Suppressor macrophage treated with lipopolysaccharide for 1 hour (primary cell): ENCODE data around the gene P2RX1.

Source experiments
- DNase-seq, 3 donors: peaks; one replicate each; pipeline ENCODE4 v3.0.0-alpha.2; 2020 to 2022

Gene P2RX1

DNA sequence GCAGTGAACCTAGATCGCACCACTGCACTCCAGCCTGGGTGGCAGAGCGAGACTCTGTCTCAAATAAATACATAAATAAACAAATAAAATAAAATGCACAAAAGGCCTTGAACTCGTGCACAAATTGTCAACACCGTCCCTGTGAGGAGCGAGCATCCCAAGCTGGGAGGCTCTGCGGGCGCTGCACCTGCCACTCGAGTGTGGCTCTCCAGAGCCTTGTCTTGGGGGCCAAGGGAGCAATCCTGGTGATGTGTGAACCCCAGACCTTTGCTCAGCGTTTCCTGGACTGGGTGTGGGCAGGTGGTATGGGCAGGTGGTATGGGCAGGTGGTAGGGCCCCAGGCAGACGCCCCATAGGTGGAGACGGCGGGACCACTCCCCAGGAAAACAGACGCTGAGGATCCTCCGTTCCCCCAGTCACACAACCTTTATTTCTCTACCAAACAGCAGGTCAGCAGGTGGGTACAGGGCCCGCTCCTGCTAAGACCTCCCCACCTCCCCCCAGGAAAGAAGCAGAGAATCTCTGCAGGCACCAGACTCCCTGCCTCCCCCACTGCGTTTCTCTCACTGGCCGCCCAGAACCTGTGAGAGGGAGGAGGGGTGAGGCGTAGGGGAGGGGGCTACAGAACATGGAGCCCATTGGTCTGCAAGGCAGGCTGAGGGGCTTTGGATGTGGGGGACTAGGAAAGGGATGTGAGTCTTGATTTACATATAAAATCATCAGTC is 7.4 kb upstream of the P2RX1 start:
- DNase-seq: no peak

DNA sequence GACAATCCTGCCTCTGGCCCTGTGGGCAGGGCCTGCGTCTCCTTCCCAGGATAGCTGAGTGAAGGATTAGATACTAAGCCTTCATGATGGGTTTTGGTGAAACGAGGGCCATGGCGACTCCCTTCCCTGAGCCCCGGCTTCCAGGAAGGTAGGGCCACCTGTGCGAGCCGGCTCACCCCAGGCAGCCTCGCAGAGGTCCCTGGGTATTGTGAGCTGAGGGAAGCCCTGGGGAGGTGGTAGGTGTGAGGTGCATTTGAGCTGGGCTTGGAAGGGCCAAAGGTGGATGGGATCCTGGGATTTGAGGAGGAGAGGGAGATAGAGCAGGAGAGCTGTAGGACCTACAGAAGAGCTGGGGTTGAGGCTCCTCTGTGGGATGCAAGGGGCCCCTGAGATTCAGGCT is 6.5 kb upstream of the P2RX1 start:
- no peak for DNase-seq

DNA sequence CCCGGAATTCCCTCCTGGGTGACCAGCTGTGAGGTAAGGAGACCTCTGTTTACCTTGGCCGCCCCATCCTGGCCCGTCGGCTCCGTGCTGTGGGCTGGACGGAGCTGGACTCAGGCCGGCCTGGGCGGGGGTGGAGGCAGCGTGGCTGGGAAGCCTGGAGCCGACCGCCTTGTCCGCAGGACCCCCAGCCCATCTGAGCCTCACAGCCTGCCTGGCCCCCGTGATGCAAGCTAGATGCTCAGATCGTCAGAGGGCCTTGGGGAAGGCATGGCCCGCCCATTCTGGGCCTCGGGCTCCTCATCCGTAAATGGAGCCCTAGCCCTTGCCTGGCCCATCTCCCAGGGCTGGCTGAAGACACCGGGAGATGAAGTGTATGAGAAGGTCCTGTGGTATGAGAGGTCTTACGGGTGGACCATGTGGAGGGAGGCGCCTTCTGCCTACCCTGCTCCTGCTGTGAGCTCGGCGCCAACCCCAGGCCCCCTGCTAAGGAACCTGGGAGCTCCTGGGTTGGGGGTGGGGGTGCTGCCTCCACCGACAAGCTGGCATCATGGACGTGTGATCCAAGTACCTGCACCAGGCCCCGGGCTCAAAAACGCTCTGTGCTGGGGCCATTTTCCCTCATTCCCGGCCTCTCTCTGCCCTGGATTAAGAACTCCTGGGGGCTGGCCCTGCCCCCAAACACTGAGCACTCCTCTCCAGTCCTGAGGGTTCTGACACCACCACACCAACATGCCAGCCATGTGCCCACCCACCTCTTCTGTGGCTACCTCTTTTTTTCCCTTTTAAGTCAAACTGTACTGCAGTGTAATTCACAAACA is 5.4 kb upstream of the P2RX1 start:
- DNase-seq: no peak

DNA sequence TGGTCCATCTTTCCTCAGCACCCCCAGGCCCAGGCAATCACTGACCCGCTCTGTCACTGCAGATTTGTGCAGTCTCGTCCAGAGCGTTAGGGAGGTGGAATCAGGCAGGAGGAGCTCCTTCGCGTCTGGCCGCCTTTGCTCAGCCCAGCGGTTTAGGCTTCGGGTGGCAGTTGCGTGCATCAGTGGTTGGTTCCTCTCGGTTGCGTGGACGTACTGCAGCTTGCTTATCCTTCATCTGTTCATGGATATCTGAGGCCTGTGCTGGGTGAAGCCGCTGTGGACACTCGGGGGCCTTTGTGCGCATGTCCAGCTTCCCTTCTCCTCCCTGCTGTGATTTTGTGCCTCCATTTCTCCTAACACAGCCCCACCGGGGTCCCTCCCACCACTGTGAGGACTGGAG is 4.7 kb upstream of the P2RX1 start:
- DNase-seq: no peak

DNA sequence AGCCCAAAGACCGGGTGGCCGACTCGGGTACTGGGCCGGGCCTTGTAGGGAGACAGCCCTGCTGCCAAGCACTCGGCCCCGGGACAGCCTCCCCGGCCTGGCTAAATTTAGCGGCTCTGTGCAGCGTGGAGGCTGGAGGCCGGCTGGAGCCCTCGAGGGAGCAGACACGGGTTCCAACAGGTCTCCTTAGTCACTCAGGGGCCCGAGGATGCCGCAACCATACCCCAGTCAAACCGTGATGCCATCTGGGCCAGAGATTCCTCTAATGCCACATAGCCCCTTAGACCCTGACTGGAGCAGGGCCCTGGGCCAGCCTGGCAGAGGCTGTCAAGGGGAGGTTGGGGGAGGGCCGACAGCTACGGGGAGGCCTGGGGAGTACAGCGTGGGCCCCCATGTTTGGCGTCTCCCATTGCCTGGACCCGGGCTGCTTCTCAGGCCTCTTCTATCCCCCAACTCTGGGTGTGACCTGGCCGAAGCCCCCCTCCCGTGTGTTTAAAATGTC is 2.9 kb upstream of the P2RX1 start:
- DNase-seq: no peak

DNA sequence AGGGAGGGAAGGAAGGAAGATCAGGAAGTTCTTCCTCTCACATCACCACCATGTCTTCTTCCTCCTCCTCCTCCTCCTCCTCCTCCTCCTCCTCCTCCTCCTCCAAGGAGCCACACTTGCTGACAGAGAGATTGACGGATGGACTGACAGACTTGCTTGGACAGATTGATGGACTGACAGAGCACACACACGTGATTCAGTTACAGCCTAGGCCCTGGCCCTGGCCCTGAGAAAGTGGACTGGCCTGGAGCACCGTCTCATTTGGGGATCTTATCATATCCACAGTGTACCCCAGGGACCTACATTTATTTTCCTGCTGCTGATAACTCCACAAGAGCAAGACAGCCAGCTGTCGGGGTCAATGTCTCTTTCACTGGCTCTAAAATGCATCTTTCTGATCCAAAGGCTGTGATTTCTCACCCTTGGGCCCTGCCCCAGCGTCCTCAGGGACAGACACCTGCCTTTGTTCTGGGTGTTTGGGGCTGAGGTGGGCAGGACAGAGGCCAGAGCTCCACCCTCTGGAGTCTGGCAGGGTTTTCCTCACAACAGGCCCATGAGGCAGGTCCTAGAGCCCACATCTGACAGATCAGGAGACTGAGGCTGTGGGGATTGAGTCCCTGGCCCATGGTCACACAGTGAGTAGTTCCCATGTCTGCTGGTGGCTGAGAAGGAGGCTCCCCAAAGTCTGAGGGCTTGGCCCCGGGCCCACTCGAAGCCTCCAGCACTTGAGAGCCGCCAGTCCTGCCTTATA is 2.3 kb upstream of the P2RX1 start:
- DNase-seq: no peak

DNA sequence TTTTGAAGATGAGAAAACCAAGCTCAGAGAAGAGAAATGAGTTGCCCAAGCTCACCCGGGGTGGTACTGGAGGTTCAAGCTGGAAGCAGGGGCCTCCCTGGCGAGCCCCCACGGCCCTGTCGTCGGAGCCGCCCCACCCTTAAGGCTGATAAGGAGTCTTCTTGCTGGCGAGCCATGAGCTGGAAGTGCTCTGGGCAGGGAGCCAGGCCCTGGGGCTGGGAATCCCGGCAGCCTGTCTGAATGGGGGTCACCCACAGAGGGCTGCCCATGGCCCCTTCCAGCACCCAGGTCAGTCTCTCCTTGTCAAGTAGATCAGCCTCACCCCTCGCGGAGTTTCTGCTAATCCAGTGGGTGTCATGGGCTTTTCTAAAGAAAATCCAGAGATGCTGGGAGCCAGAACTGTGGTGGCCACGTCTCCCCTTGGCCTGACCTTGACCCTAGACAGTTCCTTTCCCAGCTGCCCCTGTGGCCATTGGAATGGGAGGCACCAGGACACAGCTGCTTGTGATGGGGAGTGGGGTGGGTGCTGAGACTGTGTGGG is 1.2 kb upstream of the P2RX1 start:
- DNase-seq: peak in 2 of 3 donors; percentile 23 to 26

DNA sequence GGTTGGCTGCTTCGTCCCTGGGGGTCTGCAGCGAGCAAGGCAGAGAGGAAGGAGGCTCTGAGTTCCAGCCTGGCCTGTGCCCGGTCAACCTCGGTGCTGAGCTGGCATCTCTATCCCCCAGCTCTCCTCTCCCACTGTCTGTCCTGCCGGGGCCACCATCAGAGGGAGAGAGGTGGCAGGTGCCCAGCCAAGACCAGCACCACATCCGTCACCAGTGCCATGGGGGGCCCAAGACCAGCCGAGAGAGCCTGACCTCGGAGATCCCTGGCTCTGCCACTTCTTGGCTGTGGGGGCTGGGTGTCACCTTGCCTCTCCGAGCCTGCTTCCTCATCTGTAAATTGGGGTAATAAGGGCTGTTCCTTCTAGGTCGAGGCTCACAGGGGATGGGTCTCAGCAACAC is 560 bp upstream of the P2RX1 start:
- DNase-seq: peak in 1 of 3 donors; percentile 26

DNA sequence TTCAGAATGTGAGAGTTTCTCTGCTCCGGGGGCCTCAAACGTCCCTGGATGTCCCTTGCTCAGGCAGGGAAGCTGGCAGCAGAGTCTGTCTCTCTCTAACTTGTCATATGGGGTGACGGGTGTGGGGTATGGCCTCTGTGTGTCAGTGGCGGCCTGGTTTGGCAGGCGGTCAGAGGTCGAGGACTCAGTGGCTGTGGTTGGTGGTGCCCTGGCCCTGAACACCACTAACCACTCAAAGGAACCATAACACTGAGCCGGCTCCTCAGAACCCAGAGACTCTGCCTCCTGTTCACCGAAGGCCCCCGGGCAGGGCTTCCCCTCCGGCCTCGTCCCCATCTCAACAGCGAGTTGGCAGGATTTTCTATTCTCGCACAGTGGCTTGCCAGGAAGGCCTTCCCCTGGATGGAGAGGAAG is 677 bp downstream of the P2RX1 start:
- DNase-seq: peak; percentile 47 to 55 (median 51)

DNA sequence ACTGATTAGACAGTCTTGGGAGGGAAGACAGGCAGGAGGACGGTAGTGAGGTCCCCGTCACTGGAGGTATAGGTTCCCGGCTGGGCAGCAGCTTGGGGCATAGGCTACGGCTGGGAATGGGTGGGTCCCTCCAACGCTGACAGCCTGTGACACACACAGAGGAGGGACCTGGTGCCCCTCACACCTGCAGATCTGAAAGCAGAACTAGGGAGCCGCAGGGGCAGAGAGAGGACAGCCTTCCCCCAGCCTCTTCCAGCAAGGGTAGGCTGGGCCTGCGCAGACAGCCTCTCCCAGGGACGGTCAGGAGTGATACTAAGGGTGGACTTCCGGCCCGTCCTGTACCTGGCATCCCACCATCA is 2.0 kb downstream of the P2RX1 start:
- DNase-seq: peak in 1 of 3 donors; percentile 19

DNA sequence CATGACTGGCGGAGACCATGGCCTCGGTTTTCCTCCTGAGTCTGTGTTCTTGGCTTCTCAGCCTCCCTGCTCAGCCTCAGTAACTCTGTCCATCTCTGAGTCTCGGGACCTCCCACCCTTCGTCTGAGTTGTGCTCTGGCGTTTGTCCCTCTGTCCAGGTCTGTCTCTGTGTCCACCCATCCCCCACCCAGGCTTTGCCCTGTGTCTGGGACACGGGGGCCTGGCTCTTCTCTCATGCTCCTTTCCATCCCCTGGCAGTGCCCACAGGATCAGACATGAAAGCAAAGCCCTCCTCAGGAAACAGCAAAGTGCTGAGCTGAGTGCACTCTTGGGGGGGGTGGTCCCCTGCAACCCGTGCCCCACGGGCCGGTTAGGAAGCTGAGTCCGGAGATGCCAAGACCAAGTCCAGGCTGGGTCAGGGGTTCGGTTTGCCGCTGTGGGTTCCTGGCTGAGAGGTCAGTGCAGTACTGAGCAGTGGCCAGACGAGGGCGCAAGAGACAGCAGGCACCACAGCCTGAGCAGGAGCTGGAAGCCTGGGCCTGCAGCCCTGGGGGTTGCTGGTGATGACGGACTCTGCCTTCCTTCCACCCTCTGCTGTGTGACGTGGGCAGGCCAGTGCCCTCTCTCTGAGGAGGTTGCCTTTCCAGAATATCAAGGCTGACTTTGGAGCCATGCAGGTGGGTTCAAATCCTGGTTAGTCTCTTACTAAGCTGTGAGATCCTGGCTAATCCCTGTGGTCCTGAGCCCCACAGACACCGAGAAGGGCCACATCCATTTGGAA is 2.5 kb downstream of the P2RX1 start:
- peak; percentile 90 to 91 (median 91) for DNase-seq

DNA sequence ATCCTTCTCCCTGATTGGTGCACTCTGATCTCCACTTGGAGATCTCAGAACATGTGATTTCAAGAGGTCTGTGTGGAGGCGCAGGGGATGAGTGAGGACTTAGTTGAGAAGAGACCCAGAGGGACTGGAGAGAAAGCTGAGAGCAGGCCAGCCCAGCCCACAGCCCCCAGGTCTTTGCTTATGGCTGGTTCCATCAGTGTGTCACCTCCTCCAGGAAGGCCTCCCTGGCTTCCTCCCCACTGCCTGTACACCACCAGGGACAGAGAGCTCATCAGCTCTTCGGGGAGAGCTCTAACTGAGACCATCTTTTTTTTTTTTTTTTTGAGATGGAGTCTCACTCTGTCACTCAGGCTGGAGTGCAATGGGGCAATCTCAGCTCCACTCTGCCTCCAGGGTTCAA is 3.4 kb downstream of the P2RX1 start:
- DNase-seq: no peak

DNA sequence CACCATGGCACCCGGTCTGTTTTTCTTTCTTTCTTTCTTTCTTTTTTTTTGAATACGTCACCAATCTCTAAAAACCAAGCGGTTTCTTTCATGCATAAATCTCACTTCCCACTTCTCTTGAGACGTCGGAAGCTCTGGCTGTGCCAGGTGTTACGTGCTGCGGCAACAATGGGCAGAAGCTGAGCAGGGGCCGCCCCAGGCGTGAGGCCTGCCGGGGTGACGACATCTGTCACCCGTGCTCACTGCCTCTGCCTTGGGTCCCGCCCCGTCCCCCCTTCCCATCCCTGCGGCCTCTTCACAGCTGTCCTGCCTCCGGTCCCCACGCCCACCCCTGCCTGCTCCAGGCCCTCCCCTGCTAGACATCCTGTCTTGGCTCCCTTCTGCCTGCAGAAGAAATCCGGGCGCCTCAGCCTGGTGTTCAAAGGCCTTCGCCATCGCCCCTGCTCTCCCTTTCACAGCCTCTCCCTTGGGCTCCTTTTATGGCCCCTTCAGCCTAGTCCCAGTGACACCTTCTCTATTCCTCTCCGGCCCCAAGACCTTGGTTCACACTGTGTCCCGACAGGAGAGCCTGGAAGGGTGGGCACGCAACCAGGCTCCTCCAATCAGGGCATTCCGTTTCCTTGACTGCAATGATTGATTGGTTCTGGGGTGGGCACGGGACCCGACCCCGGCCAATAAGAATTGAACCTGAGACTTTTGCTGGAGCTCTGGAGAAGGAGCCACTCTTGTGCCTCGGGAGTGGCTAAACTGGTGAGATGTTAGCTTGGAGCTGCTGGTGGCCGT is 4.8 kb downstream of the P2RX1 start:
- DNase-seq: peak; percentile 56 to 65 (median 59)

DNA sequence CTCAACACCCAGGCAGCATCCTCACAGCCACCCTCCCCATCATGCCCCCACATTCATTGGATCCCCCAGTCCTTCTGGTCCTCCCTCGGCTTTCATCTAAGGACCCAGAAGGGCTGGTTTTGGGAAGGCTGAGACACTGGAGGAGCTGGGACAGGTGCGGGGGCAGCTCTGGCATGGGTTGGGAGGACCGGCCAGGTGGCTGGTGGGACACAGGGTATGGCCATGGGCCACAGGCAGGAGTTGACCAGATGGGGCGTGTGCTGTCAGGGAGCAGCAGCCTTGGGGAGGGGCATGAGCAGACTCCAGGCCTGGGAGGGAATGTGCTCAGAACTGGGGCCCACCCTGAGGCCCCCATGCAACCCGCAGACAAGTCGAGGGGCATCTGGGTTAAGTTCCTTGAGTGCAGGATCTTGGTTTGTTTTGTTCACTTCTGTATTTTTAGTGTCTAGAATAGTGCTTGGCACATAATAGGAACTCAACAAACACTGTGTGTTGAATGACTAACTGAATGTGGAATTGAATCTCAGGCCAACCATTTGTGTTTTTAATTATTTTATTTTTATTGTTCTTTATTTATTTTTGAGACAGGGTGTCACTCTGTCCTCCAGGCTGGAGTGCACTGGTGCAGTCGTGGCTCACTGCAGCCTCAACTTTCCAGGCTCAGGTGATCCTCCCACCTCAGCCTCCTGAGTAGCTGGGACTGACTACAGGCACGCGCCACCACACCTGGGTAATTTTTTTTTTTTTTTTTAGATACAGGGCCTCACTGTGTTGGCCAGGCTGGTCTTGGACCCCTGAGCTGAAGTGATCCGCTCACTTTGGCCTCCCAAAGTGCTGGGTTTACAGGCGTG is 5.6 kb downstream of the P2RX1 start:
- DNase-seq: no peak

DNA sequence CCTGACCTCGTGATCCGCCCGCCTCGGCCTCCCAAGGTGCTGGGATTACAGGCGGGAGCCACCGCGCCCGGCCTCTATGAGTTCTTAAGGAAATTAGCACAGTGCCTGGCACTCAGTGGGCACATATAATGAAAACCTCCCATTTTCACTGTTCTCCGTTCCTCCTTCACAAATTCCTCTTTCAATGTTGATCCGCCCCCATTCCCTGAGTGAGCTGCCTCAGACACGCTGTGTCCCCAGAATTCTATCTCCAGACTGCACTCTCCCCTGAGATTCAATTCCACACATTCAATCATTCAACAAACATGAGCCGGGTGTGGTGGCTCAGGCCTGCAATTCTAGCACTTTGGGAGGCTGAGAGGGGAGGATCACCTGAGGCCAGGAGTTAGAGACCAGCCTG is 7.0 kb downstream of the P2RX1 start:
- no peak for DNase-seq

DNA sequence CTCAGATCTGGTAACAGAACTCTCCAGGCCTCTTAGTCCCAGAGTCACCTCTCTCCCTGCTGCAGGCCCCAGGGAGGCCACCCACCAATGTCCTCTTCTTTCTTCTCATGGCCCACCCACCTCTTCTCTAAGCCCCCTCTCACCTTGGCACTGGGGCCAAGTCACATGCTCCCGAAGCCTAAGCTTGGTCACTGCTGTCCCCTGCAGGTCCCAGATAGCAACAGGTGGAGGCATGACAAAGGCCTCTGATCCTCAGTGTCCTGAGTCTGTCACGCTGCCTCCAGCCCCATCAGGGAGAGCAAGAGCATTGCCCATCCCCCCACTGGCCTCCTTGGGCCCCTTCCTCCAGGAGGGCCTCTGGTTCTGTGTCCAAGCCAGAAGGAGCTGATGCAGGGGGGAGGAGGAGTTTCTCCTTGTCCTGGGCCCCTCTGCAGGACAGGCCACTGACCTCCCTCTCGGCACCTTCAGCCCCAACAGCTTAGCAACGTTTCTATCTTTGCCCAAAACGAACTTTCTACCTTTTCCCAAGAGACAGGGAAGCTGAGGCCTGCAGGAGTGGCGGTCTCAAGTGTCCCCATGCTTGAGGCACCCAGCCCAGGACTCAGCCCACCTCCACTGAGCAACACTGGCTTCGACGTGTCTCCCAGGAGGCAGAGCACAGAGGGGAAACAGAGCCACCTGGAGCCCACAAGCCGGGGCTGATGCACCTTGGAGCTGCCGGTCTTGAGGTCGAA is 8.6 kb downstream of the P2RX1 start:
- no peak for DNase-seq

DNA sequence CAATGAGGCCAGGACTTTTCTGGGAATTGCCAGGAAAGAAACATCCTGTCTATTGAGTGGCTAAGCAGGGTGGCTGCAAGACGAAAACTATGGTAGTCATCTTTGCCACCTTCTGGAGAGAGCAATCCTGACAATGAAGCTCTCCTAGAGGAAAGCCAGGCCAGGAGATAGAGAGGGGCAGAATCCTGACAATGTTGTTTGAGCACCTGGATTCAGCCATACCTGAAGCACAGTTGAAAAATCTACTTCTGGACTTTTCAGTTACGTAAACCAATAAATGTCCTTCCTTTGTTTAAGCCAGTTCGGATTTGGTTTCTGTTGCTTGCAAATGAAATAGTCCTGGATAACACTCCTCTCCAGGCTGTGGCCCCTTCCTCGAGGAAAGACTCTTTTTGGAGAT is 9.4 kb downstream of the P2RX1 start:
- no peak for DNase-seq

DNA sequence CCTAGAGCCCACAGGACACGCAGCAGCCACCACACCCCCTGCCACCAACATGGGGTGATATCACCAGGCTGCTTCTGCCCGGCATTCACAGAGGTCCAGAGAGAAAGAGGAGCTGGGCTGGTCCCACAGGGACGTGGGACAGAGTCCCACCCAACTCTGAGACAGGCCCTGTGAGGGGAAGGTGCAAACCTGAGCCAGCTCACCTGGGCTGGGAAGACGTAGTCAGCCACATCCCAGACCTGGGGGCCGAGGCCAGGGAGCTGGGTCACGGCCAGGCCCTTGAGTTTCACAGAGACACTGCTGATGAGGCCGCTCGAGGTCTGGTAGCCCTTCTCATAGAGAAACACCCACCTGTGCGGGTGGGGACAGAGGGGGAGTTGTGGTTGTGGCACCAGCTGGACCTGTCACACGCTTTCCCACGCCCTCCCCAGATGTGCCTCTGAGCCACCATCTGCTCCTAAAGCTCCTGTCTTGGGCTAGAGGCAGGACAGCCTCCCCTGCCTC is 11.2 kb downstream of the P2RX1 start:
- DNase-seq: no peak

DNA sequence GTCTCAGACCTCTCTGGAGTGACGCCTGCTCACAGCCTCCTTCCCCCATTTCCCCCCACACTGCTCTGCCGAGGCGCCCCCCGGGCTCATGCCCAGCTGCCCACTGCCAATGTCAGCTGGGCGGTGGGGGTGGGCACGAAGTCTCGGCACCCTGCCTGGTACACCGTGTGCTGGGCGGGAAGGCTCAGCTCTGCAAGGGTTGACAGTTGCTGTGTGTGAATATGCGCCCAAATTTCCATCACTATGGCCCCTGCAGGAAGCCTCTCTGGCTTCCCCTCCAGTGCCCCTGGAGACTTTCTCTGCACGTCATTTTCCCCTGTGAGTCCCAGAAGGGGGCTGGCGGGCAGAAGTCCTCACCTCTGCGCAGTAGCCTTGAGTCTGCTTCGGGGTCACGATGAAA is 11.8 kb downstream of the P2RX1 start:
- DNase-seq: no peak

DNA sequence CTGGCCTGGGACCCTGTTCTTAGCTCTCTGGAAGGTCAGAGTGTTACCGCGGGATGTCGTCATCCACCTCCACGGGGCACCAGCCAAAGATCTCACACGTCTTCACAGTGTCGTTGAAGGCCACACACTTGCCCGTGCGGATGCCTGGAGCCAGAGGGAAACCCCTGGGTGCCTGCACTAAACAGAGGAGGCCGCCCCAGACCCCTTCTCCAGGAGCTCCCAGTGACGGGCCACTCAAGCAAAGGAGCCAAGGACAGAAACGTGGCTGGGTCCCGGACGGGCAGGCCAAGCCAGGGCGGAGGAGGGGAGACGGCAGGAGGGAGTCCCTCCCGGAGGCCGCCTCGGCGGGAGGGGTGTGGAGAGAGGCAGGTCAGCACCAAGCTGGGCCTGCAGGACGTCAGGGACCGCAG is 12.4 kb downstream of the P2RX1 start:
- DNase-seq: no peak
